Inflammatory macrophage (primary cell): ENCODE data around the gene CFB.
A peak's percentile ranks its signal among the peaks of the same experiment; 100 is the strongest.
"Not testable (repeated sequence)": the region's sequence is repeated elsewhere in the genome, so short reads cannot be mapped to it uniquely, and the experiment has no call there.

ENCODE experiments used
- DNase-seq, 2 donors: peaks; one replicate each; pipeline ENCODE4 v3.0.0-alpha.2; 2020 to 2022

The CFB gene

GRCh38 chr6:31971993-31972708, 26.3 kb downstream of the CFB start, which contains the start of gene DXO:
Gene DXO, minus strand, starts transcription at chr6:31972138. Its CDS starts 463 bp downstream, at chr6:31971675.
- DNase-seq = peak; percentile 97 to 99

GRCh38 chr6:31972709-31973350, 26.9 kb downstream of the CFB start:
- DNase-seq = no peak

GRCh38 chr6:31976065-31976464, 30.2 kb downstream of the CFB start:
- DNase-seq = not testable (repeated sequence)

GRCh38 chr6:31977816-31978431, 32.0 kb downstream of the CFB start:
- DNase-seq = no peak

- DNase-seq = no peak
Measured at GRCh38 chr6:31978831-31979230, 32.9 kb downstream of the CFB start.

- no peak for DNase-seq
Measured at GRCh38 chr6:31979238-31979898, 33.5 kb downstream of the CFB start.

- not testable (repeated sequence) for DNase-seq
Measured at GRCh38 chr6:31980195-31980876, 34.4 kb downstream of the CFB start.

- not testable (repeated sequence) for DNase-seq
Measured at GRCh38 chr6:31980998-31981397, 35.1 kb downstream of the CFB start.

- DNase-seq = not testable (repeated sequence)
Measured at GRCh38 chr6:31981744-31982143, 35.8 kb downstream of the CFB start, which contains the start of gene C4A. Gene C4A, plus strand, starts transcription at chr6:31982057. Its CDS starts 51 bp downstream, at chr6:31982108.

GRCh38 chr6:31989363-31989762, 43.5 kb downstream of the CFB start:
- not testable (repeated sequence) for DNase-seq

- DNase-seq = not testable (repeated sequence)
Measured at GRCh38 chr6:31994421-31994820, 48.5 kb downstream of the CFB start.

- not testable (repeated sequence) for DNase-seq
Measured at GRCh38 chr6:31996385-31996784, 50.5 kb downstream of the CFB start.
